GM06990 (cell line): ENCODE data around the gene CHGA.

Source experiments
- DNase-seq: peaks from one replicate; pipeline ENCODE4 v3.0.0-alpha.2; 2011; ENCODE audit not compliant: insufficient read length; ENCODE audit errors: extremely low read depth
- H3K27me3 ChIP-seq: replicated peaks from 2 replicates; pipeline ENCODE4 v1.6.0; 2011; ENCODE audit warnings: low read length; ENCODE audit not compliant: control insufficient read depth, insufficient read depth
- H3K36me3 ChIP-seq: 2 replicates; pipeline ENCODE4 v1.5.1; 2011; ENCODE audit warnings: low read length; ENCODE audit not compliant: control insufficient read depth, insufficient read depth
- H3K4me3 ChIP-seq: replicated peaks from 2 replicates; pipeline ENCODE4 v1.5.1; 2011; ENCODE audit warnings: low read depth, mild to moderate bottlenecking, control low read depth, low read length
- TF ChIP-seq, protein P1 (sequence below): IDR thresholded peaks from 2 replicates; pipeline ENCODE4 v1.5.1; 2011; ENCODE audit warnings: low read length, control low read depth, mild to moderate bottlenecking, inconsistent platforms; ENCODE audit not compliant: insufficient read depth, poor library complexity, severe bottlenecking

Gene CHGA

DNA sequence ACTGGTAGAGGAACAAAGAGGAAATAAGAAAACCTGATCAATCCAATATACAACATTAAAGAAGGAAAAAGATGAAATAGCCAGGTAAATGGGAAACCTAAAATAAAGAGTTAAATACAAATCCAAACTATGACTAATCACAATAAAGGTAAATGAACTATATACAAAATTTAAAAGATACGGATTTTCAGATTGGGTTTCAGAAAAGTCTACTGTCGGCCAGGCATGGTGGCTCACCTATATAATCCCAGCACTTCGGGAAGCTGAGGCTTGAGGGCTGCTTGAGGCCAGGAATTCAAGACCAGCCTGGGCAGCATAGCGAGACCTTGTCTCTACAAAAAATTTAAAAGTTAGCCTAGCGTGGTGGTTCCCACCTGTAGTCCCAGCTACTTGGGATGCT is 39.9 kb upstream of the CHGA start:
- Histone ChIP-seq H3K36me3 (no peaks in the 10 kb centered on the region), H3K4me3 (no peak overlapping the region), H3K27me3 (no peaks in the 10 kb centered on the region; the same call in none of the 2 replicates)
- TF ChIP-seq, protein P1, sequence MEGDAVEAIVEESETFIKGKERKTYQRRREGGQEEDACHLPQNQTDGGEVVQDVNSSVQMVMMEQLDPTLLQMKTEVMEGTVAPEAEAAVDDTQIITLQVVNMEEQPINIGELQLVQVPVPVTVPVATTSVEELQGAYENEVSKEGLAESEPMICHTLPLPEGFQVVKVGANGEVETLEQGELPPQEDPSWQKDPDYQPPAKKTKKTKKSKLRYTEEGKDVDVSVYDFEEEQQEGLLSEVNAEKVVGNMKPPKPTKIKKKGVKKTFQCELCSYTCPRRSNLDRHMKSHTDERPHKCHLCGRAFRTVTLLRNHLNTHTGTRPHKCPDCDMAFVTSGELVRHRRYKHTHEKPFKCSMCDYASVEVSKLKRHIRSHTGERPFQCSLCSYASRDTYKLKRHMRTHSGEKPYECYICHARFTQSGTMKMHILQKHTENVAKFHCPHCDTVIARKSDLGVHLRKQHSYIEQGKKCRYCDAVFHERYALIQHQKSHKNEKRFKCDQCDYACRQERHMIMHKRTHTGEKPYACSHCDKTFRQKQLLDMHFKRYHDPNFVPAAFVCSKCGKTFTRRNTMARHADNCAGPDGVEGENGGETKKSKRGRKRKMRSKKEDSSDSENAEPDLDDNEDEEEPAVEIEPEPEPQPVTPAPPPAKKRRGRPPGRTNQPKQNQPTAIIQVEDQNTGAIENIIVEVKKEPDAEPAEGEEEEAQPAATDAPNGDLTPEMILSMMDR, result no peak
- DNase-seq, result no peak

- H3K27me3 ChIP-seq, result no peaks in the 10 kb centered on the region; the same call in 1 of the 2 replicates
- no peak for DNase-seq
- TF ChIP-seq, protein P1, result no peak
- no peaks in the 10 kb centered on the region for H3K36me3 ChIP-seq
- no peak overlapping the region for H3K4me3 ChIP-seq
Observed at GRCh38 chr14:92884410-92884809, 38.5 kb upstream of the CHGA start.

DNA sequence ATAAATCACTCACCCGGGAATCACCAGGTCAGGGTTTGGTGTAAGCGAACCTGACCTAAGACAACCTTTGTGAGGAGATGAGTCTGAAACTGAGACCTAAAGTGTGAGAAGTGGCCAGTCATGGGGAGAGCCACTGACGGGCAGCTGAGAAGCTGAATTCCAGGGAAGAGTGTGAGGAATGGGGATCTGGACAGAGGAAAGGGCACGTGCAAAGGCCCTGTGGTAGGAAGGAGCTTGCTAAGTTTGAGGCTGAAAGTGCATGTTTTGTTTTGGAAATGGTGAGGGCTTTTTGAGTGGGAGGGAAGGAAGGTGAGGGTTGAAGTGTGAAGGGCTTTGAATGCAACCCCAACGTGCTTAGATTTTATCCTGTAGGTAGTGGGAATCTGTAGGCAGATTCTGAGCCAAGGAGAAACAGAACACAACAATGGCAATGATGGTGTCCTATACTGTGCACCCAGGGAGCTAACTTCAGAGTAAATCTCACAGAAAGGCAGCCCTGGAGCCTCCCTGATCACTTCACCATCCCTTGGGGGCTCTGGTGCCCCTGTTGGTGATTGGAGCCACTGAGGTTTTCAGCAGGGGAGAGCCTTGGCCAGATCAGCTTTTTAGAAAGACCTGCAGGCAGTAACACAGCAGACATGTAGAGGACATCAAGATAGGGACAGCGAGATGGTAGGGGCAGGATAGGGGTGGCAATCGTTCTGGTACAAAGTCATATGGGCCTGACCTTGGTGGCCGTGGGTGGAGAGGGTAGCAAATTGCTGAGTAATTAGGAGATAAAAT is 37.5 kb upstream of the CHGA start:
- no peak for DNase-seq
- TF ChIP-seq, protein P1, result no peak
- Histone ChIP-seq H3K27me3 (no peaks in the 10 kb centered on the region; the same call in 1 of the 2 replicates), H3K36me3 (no peaks in the 10 kb centered on the region), H3K4me3 (no peak overlapping the region)

DNA sequence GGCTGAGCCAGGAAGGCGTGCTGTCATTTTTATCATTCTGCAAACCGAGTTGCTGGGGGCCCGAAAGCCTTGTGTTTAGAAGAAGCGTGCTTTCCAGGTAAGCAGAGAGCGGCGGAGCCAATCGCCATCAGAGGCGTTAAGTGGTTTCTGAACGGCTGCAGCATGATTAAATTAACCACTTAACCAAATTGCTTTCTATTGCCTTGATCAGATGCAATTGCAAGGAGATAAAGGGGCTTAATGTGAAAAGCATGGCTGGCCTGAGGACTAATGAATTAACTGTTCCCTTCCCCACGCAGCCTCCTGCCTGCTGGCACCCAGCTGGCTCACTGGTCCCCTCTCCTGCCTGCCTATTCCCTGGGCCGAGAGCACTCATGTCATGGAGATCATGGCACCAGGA is 36.6 kb upstream of the CHGA start:
- no peak for DNase-seq
- no peaks in the 10 kb centered on the region; the same call in 1 of the 2 replicates for H3K27me3 ChIP-seq
- TF ChIP-seq, protein P1, result no peak
- no peak overlapping the region for H3K4me3 ChIP-seq
- H3K36me3 ChIP-seq, result no peaks in the 10 kb centered on the region

DNA sequence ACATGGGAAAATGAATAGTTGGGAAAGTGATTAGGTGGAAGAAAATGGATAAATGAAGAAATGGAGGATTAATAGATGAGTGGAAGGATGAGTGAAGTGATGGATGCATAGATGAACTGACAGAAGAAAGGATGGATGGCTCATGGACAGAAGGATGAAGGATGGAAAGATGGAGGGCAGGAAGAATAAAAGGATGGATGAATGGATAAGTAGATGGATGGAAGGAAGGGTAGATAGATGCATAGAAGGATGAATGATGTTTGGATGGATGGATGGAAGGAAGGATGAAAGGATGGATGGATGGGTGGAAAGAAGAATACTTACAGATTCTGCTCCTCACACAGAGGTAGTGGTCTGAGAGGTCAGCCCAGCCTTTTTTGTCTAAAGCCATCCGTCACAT is 35.8 kb upstream of the CHGA start:
- TF ChIP-seq, protein P1, result no peak
- Histone ChIP-seq H3K36me3 (no peaks in the 10 kb centered on the region), H3K27me3 (no peaks in the 10 kb centered on the region; the same call in 1 of the 2 replicates), H3K4me3 (no peak overlapping the region)
- DNase-seq, result no peak
